AG04449 (cell line): ENCODE measurements around the gene ZNF74.

Experiments used
- CTCF ChIA-PET: fragments of 350-600 bp; formaldehyde crosslinking; extraction: SDS; loops from one replicate; lab custom pipeline; 2021; ENCODE audit warnings: antibody characterized with exemption; lab: Yijun Ruan, JAX
- POLR2A ChIA-PET: fragments of 400-600, 350-600 bp; formaldehyde crosslinking; extraction: SDS; loops from one replicate; lab custom pipeline; 2020; ENCODE audit warnings: antibody characterized with exemption, inconsistent platforms; lab: Yijun Ruan, JAX
- DNase-seq: peaks from one replicate; pipeline ENCODE4 v3.0.0-alpha.2; 2010; ENCODE audit warnings: low read depth, low spot score
- H3K4me3 ChIP-seq: 2 replicates; pipeline ENCODE4 v1.5.1; 2011; ENCODE audit warnings: low read depth, mild to moderate bottlenecking, control low read depth, low read length
- TF ChIP-seq, protein P1 (sequence below): IDR thresholded peaks from one replicate; pipeline ENCODE4 v1.5.1; 2011; ENCODE audit warnings: mild to moderate bottlenecking, moderate library complexity, low read length, control low read depth, inconsistent platforms; ENCODE audit not compliant: insufficient read depth; ENCODE audit errors: missing control alignments

ZNF74 gene

GRCh38 chr22:20404881-20405280, 10.9 kb downstream of the ZNF74 start:
- TF ChIP-seq, protein P1, sequence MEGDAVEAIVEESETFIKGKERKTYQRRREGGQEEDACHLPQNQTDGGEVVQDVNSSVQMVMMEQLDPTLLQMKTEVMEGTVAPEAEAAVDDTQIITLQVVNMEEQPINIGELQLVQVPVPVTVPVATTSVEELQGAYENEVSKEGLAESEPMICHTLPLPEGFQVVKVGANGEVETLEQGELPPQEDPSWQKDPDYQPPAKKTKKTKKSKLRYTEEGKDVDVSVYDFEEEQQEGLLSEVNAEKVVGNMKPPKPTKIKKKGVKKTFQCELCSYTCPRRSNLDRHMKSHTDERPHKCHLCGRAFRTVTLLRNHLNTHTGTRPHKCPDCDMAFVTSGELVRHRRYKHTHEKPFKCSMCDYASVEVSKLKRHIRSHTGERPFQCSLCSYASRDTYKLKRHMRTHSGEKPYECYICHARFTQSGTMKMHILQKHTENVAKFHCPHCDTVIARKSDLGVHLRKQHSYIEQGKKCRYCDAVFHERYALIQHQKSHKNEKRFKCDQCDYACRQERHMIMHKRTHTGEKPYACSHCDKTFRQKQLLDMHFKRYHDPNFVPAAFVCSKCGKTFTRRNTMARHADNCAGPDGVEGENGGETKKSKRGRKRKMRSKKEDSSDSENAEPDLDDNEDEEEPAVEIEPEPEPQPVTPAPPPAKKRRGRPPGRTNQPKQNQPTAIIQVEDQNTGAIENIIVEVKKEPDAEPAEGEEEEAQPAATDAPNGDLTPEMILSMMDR, result no peak
- CTCF ChIA-PET, result interaction anchor here (1.4 kb wide), 2 partner anchors 12 to 13 kb away, joined by 3 read pairs; no protein-coding TSS in a partner anchor
- no peak for DNase-seq
- POLR2A ChIA-PET, result no interaction called here
- H3K4me3 ChIP-seq, result no peak overlapping the region

- no peak for DNase-seq
- H3K4me3 ChIP-seq, result no peak overlapping the region
- TF ChIP-seq, protein P1, result no peak
- CTCF ChIA-PET, result interaction anchor here (1.4 kb wide), 2 partner anchors 12 to 13 kb away, joined by 3 read pairs; no protein-coding TSS in a partner anchor
- POLR2A ChIA-PET, result no interaction called here
These were observed 11.5 kb downstream of the ZNF74 start for GRCh38 chr22:20405291-20405930.

DNA sequence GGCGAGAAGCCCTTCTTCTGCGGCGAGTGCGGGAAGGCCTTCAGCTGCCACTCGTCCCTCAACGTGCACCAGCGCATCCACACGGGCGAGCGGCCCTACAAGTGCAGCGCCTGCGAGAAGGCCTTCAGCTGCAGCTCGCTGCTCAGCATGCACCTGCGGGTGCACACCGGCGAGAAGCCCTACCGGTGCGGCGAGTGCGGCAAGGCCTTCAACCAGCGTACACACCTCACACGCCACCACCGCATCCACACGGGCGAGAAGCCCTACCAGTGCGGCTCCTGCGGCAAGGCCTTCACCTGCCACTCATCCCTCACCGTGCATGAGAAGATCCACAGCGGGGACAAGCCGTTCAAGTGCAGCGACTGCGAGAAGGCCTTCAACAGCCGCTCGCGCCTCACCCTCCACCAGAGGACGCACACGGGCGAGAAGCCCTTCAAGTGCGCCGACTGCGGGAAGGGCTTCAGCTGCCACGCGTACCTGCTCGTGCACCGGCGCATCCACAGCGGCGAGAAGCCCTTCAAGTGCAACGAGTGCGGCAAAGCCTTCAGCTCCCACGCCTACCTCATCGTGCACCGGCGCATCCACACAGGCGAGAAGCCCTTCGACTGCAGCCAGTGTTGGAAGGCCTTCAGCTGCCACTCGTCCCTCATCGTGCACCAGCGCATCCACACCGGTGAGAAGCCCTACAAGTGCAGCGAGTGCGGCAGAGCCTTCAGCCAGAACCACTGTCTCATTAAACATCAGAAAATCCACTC, 12.2 kb downstream of the ZNF74 start:
- H3K4me3 ChIP-seq, result no peak overlapping the region
- ChIA-PET POLR2A (no interaction called here), CTCF (interaction anchor here (4.9 kb wide), 1 partner anchor 12 kb away, joined by 38 read pairs; no protein-coding TSS in a partner anchor)
- DNase-seq, result no peak
- TF ChIP-seq, protein P1, result no peak

GRCh38 chr22:20406686-20407408, 12.9 kb downstream of the ZNF74 start:
- ChIA-PET POLR2A (no interaction called here), CTCF (interaction anchor here (4.9 kb wide), 1 partner anchor 11 kb away, joined by 38 read pairs; no protein-coding TSS in a partner anchor)
- TF ChIP-seq, protein P1, result no peak
- no peak overlapping the region for H3K4me3 ChIP-seq
- no peak for DNase-seq

DNA sequence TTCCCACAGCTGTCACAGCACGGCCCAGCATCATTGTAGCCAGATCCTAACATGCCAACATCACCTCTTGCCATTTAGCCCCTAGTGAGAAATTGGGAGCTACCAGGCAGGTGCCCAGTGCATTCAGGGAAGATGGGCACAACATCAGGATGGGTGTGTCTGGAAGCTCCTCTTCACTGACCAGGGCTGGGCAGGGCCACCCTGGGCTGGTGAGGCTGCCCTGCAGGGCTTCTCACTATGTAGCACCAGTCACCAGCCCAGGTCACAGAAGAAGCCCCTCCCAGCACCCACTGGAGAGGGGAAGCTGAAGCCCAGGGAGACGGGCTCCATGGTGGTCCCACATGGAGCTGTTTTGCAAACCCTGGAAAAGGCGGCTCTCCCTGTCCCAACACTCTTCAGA, 13.9 kb downstream of the ZNF74 start:
- ChIA-PET POLR2A (no interaction called here), CTCF (interaction anchor here (1.1 to 4.9 kb wide), 4 partner anchors 10 to 56 kb away, joined by 4 to 38 read pairs (median 6); no protein-coding TSS in a partner anchor)
- no peak overlapping the region for H3K4me3 ChIP-seq
- no peak for DNase-seq
- TF ChIP-seq, protein P1, result no peak
